Gastroesophageal sphincter (tissue), 4 donors: ENCODE data around the gene CETN3. TPM values are rescaled to one million over a fixed set of nuclear protein-coding genes. Genes with fewer than 3 reads are reported as not detected.
"Not testable (repeated sequence)": the region's sequence is repeated elsewhere in the genome, so short reads cannot be mapped to it uniquely, and the experiment has no call there.

ENCODE experiments used
- ATAC-seq: fragments of 150-250 bp; one replicate; pipeline ENCODE4 v1.9.1; 2016; ENCODE audit warnings: mild to moderate bottlenecking, moderate library complexity
- H3K27ac ChIP-seq, 4 donors: fragments of 200-600 bp; sonication (generic) in 3 of 4; 1 replicate in 3 of 4; 2 replicates in 1 of 4; pipeline ENCODE4 v1.5.1; 2016 to 2019
- H3K27me3 ChIP-seq: fragments of 200-600 bp; sonication (generic); one replicate; pipeline ENCODE4 v1.5.1; 2019
- H3K36me3 ChIP-seq, 2 donors: fragments of 200-600 bp; sonication (generic); one replicate each; pipeline ENCODE4 v1.5.1; 2019; ENCODE audit warnings: control low read depth in 1 of 2
- H3K4me1 ChIP-seq, 3 donors: fragments of 200-600 bp; sonication (generic); 1 replicate in 2 of 3; 2 replicates in 1 of 3; pipeline ENCODE4 v1.5.1; 2016 to 2019; ENCODE audit warnings: control low read depth in 2 of 3
- H3K4me3 ChIP-seq, 2 donors: fragments of 200-600 bp; sonication (generic); one replicate each; pipeline ENCODE4 v1.5.1; 2019; ENCODE audit warnings: mild to moderate bottlenecking in 1 of 2, moderate library complexity in 1 of 2
- H3K9me3 ChIP-seq, 3 donors: fragments of 200-600 bp; sonication (generic); one replicate each; pipeline ENCODE4 v1.5.1; 2017 to 2019; ENCODE audit warnings: control low read depth in 2 of 3
- EP300 ChIP-seq: sonication (generic); formaldehyde crosslinking; IDR thresholded peaks from one replicate; pipeline ENCODE4 v1.6.1; 2017; ENCODE audit warnings: antibody characterized with exemption, mild to moderate bottlenecking
- POLR2A ChIP-seq, 2 donors: fragments of 450-650 bp; IDR thresholded peaks; one replicate each; pipeline ENCODE4 v1.6.1; 2017; ENCODE audit warnings: antibody characterized with exemption in 2 of 2, mild to moderate bottlenecking in 2 of 2, moderate library complexity in 1 of 2
- POLR2AphosphoS5 ChIP-seq: sonication (generic); formaldehyde crosslinking; IDR thresholded peaks from one replicate; pipeline ENCODE4 v1.6.1; 2017; ENCODE audit warnings: antibody characterized with exemption
- WGBS, 2 donors: methylation state at CpG; one replicate each; pipeline ENCODE4 v1.1.5; 2018; ENCODE audit warnings: low coverage in 1 of 2; 5-methylcytosine and 5-hydroxymethylcytosine counted together
- total RNA-seq, 4 donors: library from RNA; depleted of rRNA; stranded (reverse); fragments of >200 nt; gene quantifications; one replicate each; pipeline ENCODE4 v1.1.0, GENCODE V29; 2016
- TF ChIP-seq, protein P1 (sequence below), 4 experiments: fragments of 200-600 bp in 2 of 4; fragments of 450-650 bp in 2 of 4; sonication (generic) in 1 of 4; IDR thresholded peaks; one replicate each; pipeline ENCODE4 v1.5.1; 2017 to 2019; ENCODE audit warnings: antibody characterized with exemption in 4 of 4, mild to moderate bottlenecking in 2 of 4, moderate library complexity in 2 of 4

The CETN3 gene
- total RNA-seq, 4 donors from 2014 or later, result 7.5 to 16.0 (median 8.7) TPM

DNA sequence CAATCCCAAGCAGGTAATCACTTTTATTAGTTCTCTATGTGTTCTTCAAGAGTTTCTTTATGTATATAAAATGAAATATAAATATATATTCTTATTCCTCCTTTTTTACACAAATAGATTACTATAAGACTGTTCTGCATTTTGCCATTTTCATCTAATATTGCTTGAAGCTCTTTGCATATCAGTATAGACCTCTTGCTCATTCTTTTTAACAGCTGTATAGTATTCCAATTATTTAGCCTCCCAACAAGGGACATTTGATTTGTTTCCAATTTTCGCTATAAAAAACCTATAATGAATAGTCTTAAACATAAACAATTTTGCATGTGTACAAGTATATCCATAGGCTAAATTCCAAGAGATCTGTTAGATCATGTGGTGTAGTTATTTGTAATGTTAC, 25.2 kb downstream of the CETN3 start:
- no peaks in the 10 kb centered on the region for H3K9me3 ChIP-seq
- H3K4me1 ChIP-seq, result no peaks in the 10 kb centered on the region
- H3K4me3 ChIP-seq, result no peak overlapping the region
- no peaks in the 10 kb centered on the region for H3K36me3 ChIP-seq
- no peak for TF ChIP-seq EP300
- TF ChIP-seq POLR2A (IDR thresholded peaks at IDR 0.05), result no peak
- TF ChIP-seq POLR2AphosphoS5, result no peak
- TF ChIP-seq, protein P1, sequence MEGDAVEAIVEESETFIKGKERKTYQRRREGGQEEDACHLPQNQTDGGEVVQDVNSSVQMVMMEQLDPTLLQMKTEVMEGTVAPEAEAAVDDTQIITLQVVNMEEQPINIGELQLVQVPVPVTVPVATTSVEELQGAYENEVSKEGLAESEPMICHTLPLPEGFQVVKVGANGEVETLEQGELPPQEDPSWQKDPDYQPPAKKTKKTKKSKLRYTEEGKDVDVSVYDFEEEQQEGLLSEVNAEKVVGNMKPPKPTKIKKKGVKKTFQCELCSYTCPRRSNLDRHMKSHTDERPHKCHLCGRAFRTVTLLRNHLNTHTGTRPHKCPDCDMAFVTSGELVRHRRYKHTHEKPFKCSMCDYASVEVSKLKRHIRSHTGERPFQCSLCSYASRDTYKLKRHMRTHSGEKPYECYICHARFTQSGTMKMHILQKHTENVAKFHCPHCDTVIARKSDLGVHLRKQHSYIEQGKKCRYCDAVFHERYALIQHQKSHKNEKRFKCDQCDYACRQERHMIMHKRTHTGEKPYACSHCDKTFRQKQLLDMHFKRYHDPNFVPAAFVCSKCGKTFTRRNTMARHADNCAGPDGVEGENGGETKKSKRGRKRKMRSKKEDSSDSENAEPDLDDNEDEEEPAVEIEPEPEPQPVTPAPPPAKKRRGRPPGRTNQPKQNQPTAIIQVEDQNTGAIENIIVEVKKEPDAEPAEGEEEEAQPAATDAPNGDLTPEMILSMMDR (IDR thresholded peaks at IDR 0.05), result no peak
- 100% methylated on average over 1 of the region's 1 CpG for WGBS, 2 donors
- no peak for ATAC-seq
- H3K27ac ChIP-seq, result no peak overlapping the region
- no peaks in the 10 kb centered on the region for H3K27me3 ChIP-seq

DNA sequence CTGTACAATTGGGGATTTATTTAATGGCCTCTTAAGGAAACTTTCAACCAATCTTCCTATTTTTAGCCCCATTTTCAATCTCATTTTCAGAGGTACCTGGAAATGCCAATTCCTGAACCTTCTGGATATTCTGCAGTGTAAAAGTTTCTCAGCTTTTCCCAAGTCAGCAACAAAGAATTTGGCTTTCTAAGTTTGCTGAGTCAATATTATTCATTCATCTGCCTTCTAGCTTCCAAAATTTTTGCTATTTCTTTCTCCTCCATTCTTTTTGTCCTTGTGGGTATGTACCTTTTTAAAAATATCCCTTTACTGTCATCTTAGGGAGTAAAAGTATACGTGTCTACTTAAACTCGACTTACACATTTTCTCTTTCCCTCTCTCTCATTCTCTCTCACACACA, 25.7 kb downstream of the CETN3 start:
- no peak for ATAC-seq
- no peaks in the 10 kb centered on the region for H3K9me3 ChIP-seq
- H3K4me3 ChIP-seq, result no peak overlapping the region
- TF ChIP-seq, protein P1 (IDR thresholded peaks at IDR 0.05), result no peak
- no peak for TF ChIP-seq POLR2AphosphoS5
- no peak for TF ChIP-seq POLR2A (IDR thresholded peaks at IDR 0.05)
- TF ChIP-seq EP300, result no peak
- 87 to 88% methylated on average over 2 of the region's 2 CpGs for WGBS, 2 donors
- H3K4me1 ChIP-seq, result no peaks in the 10 kb centered on the region
- H3K36me3 ChIP-seq, result no peaks in the 10 kb centered on the region
- H3K27ac ChIP-seq, result no peak overlapping the region
- no peaks in the 10 kb centered on the region for H3K27me3 ChIP-seq

DNA sequence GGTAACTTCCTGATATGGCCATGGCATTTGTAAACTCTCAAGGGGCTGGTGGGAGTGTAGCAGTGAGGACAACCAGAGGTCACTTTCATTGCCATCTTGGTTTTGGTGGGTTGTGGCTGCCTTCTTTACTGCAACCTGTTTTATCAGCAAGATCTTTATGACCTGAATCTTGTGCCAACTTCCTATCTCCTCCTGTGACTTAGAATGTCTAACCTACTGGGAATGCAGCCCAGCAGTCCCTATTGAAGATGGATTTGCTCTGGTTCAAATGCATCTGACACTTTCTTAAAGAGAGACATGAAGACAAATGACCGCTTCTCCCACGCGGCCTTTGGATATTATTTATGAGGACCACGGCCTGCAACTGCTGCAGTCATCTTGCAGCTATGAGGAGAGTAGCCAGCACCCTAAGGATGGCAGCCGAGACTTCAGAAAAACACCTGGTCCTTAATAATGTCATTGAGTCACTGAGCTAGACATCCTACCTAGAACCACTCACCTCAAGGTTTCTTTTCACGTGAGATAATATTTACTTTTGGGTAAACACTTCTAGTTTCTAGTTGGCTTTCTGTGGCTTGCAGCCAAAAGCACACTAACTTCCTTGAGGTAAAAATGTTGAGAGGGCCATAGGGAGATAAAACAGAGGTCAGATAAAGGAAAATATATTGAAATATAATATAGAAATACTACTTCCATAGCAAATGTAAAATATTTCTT, 28.2 kb downstream of the CETN3 start:
- TF ChIP-seq POLR2A (IDR thresholded peaks at IDR 0.05), result no peak
- TF ChIP-seq EP300, result no peak
- no peak for TF ChIP-seq POLR2AphosphoS5
- TF ChIP-seq, protein P1 (IDR thresholded peaks at IDR 0.05), result no peak
- H3K9me3 ChIP-seq, result no peaks in the 10 kb centered on the region
- 49 to 60% methylated on average over 2 to 6 of the region's 6 CpGs for WGBS, 2 donors
- H3K4me1 ChIP-seq, result no peaks in the 10 kb centered on the region
- no peaks in the 10 kb centered on the region for H3K27me3 ChIP-seq
- H3K27ac ChIP-seq, result no peak overlapping the region
- no peak for ATAC-seq
- no peak overlapping the region for H3K4me3 ChIP-seq
- no peaks in the 10 kb centered on the region for H3K36me3 ChIP-seq

DNA sequence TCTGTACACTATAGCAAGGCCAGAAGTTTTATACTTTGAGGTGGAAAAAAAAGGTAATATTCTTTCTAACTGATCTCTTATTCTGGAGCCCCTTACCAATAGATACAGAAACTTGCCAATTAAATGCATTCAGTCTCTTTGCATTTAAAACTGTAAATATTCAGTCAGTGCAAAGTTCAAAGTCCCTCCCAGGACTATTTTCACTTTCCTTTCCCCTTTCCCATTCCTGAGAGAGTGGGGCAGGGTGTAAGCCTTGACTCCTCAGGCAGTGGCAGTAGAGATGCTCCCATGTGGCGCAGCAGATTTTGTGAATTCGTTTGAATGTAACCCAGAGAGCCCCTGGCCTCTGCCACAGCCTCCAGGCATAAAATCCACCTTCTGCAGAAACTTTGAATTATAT, 29.9 kb downstream of the CETN3 start:
- H3K4me3 ChIP-seq, result no peak overlapping the region
- H3K36me3 ChIP-seq, result no peaks in the 10 kb centered on the region
- TF ChIP-seq POLR2AphosphoS5, result no peak
- no peak for TF ChIP-seq POLR2A (IDR thresholded peaks at IDR 0.05)
- TF ChIP-seq, protein P1 (IDR thresholded peaks at IDR 0.05), result no peak
- TF ChIP-seq EP300, result no peak
- no peaks in the 10 kb centered on the region for H3K4me1 ChIP-seq
- no peak overlapping the region for H3K27ac ChIP-seq
- ATAC-seq, result no peak
- H3K9me3 ChIP-seq, result no peaks in the 10 kb centered on the region
- WGBS, 2 donors, result 78% methylated on average over 2 of the region's 2 CpGs; no CpG with 5 or more reads in 1 of the 2 donors
- H3K27me3 ChIP-seq, result no peaks in the 10 kb centered on the region

DNA sequence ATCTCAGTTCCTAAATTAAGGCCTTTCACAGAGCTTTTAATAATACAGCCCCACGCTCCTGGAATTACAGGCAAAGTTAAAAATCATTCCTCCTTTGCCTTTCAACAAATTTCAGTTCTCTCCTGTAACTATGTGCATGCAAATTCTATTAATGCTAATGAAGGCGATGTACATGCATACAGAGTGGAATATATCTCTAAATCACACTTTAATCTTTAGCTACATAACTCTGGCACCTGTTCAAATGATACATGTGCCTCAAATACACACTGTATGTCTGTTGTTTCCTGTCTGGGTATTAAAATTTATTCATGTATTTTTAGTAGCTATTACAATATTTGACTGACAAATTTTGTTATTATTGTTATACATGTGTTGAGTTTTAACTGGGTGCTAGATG, 30.8 kb downstream of the CETN3 start:
- WGBS, 2 donors, result 82 to 100% methylated on average over 2 of the region's 2 CpGs
- ATAC-seq, result no peak

DNA sequence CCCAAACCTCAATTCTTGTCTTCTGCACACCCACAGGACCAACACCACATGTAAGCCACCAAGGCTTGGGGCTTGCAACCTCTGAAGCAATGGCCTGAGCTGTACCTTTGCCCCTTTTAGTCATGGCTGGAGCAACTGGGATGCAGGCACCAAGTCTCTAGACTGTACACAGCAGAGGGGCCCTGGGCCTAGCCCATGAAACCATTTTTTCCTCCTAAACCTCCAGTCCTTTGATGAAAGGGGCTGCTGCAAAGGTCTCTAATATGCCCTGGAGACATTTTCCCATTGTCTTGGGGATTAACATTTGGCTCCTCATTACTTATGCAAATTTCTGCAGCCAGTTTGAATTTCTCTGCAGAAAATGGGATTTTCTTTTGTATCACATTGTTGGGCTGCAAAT, 38.3 kb downstream of the CETN3 start:
- not testable (repeated sequence) for H3K27me3 ChIP-seq, ATAC-seq, H3K4me1 ChIP-seq, H3K36me3 ChIP-seq, H3K27ac ChIP-seq, H3K4me3 ChIP-seq
- H3K9me3 ChIP-seq, result peaks cover 0 to 12% (median 0%) of the 10 kb centered on the region in 3 donors

More for the DNA sequence above, 30.8 kb downstream of the CETN3 start:
- H3K4me3 ChIP-seq, result no peak overlapping the region
- H3K36me3 ChIP-seq, result no peaks in the 10 kb centered on the region
- no peaks in the 10 kb centered on the region for H3K27me3 ChIP-seq
- H3K9me3 ChIP-seq, result no peaks in the 10 kb centered on the region
- TF ChIP-seq POLR2AphosphoS5 (no peak), POLR2A (IDR thresholded peaks at IDR 0.05) (no peak), EP300 (no peak)
- TF ChIP-seq, protein P1 (IDR thresholded peaks at IDR 0.05), result no peak
- no peak overlapping the region for H3K27ac ChIP-seq
- H3K4me1 ChIP-seq, result no peaks in the 10 kb centered on the region
